T-helper 2 cell (primary cell): ENCODE measurements around the gene IL37.

Experiments
- DNase-seq, 5 experiments: peaks; one replicate each; pipeline versions ENCODE4 v3.0.0 to v3.0.0-alpha.2; 2012 to 2022

IL37 gene

DNA sequence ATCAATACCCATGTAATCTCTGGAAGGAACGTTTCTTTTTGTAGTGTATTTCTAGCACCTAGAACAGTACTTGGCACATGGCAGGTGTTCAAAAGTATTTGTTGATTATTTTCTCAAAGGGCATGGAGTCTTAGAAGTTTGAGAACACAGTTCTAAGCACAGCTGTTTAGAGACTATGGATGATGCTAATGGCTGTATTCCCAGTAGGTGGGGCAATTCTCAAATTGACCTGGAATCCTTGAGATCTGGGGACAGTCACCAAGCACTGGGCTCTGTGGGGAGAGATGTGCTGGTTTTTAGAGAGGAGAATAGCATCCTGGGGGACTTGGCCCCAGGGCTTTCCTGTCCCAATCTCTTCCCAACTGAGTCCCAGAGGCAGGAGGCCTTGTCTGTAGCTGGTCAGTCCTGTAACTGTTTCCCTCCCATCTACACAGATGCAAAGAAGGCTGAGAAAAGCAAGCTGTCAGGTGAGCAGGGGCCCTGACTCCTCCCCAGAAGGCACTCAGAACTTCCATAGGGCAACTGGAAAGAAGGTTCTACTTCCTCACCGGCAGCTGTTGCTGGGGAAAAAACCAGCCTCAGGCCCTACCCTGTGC is 49.4 kb downstream of the IL37 start:
- no peak for DNase-seq

GRCh38 chr2:112962308-112963175 is 51.6 kb downstream of the IL37 start:
- DNase-seq, result no peak

DNA sequence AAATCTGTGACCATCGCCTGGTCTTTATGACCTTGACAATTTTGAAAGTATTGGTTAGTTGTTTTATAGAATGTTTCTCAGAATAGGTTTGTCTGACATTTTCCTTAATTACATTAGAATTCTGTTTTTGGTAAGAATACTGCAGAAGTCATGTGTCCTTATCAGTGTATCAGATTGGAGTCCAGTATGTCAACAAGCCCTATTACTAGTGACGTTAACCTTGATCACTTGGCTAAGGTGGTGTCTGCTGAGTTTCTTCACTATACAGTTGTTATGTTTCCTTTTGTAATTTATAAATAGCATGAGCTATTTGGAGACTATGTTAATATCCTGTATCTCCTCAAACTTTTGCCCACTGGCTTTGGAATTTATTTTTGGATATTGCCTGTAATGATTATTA is 56.1 kb downstream of the IL37 start:
- DNase-seq, result no peak
